Vagina (tissue), 2 donors: ENCODE results near the gene NKAIN2.

Source experiments
- CTCF ChIP-seq, 3 experiments: fragments of 450-650 bp in 2 of 3; fragments of 200-600 bp in 1 of 3; sonication (generic) in 1 of 3; IDR thresholded peaks; one replicate each; pipeline ENCODE4 v1.5.1; 2017 to 2019; ENCODE audit warnings: antibody characterized with exemption in 3 of 3, mild to moderate bottlenecking in 2 of 3, moderate library complexity in 2 of 3
- POLR2AphosphoS5 ChIP-seq, 2 donors: sonication (generic); formaldehyde crosslinking; IDR thresholded peaks; one replicate each; pipeline ENCODE4 v1.9.0; 2017; ENCODE audit warnings: antibody characterized with exemption in 2 of 2, mild to moderate bottlenecking in 2 of 2, low read depth in 1 of 2; ENCODE audit not compliant: insufficient read depth in 1 of 2

DNA sequence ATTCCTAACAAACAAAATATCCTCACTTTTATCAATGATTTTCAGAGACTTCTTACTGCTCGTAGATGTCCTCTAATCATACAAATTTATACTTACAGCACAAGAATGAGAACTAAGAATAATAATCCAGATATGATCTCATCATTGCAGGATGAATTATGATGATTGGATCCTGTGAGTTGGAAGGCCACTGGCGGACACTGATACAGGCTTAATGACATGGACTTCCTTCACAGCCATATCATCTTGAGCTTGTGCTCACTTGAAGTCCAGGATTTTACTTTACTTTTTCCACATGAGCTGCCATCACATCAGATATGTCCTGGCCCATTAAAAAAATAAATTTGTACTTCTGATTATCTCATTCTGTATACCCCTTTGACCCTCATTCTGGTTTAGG lies 94.3 kb downstream of the NKAIN2 start:
- TF ChIP-seq CTCF (IDR thresholded peaks at IDR 0.05) (no peak), POLR2AphosphoS5 (IDR thresholded peaks at IDR 0.05; ENCODE audit: insufficient read depth in 1 of 2, low read depth in 1 of 2) (no peak)
